ENCODE measurements around the gene SERGEF.

DNA sequence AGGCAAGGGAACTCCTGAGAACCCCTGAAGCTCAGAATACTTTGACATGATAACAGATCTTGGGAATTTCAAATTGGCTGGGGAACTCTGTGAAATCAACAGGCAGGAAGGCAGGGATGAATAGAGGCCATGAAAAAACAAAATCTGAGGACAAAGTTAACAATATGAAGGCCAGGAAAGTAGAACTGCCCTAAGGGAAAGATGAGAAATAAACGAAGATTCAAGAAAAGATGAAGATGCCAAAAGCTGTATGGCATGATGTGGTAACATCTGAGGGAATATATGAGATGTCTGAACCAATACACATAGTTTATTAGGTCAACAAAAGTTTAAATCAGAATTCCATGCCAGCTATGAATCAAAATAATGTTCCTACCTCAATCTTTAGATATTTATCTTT lies 25.0 kb downstream of the SERGEF start:
- TF ChIP-seq, protein P1, sequence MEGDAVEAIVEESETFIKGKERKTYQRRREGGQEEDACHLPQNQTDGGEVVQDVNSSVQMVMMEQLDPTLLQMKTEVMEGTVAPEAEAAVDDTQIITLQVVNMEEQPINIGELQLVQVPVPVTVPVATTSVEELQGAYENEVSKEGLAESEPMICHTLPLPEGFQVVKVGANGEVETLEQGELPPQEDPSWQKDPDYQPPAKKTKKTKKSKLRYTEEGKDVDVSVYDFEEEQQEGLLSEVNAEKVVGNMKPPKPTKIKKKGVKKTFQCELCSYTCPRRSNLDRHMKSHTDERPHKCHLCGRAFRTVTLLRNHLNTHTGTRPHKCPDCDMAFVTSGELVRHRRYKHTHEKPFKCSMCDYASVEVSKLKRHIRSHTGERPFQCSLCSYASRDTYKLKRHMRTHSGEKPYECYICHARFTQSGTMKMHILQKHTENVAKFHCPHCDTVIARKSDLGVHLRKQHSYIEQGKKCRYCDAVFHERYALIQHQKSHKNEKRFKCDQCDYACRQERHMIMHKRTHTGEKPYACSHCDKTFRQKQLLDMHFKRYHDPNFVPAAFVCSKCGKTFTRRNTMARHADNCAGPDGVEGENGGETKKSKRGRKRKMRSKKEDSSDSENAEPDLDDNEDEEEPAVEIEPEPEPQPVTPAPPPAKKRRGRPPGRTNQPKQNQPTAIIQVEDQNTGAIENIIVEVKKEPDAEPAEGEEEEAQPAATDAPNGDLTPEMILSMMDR (IDR thresholded peaks at IDR 0.05; ENCODE audit: insufficient read depth, low read length), result no peak
- TF ChIP-seq, protein P2, sequence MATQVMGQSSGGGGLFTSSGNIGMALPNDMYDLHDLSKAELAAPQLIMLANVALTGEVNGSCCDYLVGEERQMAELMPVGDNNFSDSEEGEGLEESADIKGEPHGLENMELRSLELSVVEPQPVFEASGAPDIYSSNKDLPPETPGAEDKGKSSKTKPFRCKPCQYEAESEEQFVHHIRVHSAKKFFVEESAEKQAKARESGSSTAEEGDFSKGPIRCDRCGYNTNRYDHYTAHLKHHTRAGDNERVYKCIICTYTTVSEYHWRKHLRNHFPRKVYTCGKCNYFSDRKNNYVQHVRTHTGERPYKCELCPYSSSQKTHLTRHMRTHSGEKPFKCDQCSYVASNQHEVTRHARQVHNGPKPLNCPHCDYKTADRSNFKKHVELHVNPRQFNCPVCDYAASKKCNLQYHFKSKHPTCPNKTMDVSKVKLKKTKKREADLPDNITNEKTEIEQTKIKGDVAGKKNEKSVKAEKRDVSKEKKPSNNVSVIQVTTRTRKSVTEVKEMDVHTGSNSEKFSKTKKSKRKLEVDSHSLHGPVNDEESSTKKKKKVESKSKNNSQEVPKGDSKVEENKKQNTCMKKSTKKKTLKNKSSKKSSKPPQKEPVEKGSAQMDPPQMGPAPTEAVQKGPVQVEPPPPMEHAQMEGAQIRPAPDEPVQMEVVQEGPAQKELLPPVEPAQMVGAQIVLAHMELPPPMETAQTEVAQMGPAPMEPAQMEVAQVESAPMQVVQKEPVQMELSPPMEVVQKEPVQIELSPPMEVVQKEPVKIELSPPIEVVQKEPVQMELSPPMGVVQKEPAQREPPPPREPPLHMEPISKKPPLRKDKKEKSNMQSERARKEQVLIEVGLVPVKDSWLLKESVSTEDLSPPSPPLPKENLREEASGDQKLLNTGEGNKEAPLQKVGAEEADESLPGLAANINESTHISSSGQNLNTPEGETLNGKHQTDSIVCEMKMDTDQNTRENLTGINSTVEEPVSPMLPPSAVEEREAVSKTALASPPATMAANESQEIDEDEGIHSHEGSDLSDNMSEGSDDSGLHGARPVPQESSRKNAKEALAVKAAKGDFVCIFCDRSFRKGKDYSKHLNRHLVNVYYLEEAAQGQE (IDR thresholded peaks at IDR 0.05; ENCODE audit: insufficient replicate concordance, low read depth), result no peak
- no peak for TF ChIP-seq GABPA (IDR thresholded peaks at IDR 0.05; ENCODE audit: low read depth)

Measured in HL-60 (cell line).